ENCODE measurements around the gene CHAC2. TPM values are rescaled to one million over a fixed set of nuclear protein-coding genes. Genes with fewer than 3 reads are reported as not detected.

Gene CHAC2
- total and polyA plus RNA-seq, 9 of the 15 experiments (the other 6 are each of a cell fraction or from before 2014, with no cell fraction given): 9.8 to 35.6 (median 18.2) TPM

DNA sequence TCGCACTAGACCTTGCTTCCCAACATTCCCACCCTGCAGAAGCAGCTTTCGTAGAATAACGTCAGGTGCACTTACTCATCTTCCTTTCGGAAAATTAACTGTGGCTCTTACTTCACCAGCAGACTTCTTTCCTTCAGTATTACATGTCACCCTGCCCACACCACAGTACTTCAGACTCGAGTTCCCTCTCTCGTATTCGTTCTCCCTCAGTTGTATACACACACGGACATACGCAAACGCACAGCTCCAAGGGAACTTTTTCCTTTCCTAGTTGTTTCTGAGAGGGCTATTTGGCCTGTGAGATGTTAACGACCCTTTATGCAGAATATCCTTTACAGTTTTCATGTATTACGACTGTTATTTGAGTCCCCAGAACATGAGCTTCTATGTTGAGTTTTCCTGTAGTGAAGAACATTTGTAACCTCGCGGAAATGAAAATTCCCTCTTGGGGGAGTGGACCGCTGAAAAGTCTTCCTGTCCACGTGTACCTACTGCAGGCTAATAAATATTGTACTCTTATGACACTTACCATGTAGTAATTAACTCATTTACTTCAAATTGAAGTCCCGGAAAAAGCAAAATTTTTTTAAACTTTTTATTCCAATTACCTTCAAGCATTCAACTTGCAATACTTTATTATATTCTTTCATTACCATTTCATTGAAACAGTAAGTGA, 20.1 kb downstream of the CHAC2 start (continued):
- TF ChIP-seq, protein P1, sequence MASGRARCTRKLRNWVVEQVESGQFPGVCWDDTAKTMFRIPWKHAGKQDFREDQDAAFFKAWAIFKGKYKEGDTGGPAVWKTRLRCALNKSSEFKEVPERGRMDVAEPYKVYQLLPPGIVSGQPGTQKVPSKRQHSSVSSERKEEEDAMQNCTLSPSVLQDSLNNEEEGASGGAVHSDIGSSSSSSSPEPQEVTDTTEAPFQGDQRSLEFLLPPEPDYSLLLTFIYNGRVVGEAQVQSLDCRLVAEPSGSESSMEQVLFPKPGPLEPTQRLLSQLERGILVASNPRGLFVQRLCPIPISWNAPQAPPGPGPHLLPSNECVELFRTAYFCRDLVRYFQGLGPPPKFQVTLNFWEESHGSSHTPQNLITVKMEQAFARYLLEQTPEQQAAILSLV (tag; IDR thresholded peaks at IDR 0.05): 0 out of 2 replicates have a peak, but pooled peaks have one; percentile 13
- TF ChIP-seq PHF20 (IDR thresholded peaks at IDR 0.05; ENCODE audit: partially characterized antibody): no peak
- no peak for TF ChIP-seq NR2C2 (CRISPR knock-in tag; IDR thresholded peaks at IDR 0.05)
- TF ChIP-seq NR2C2 (tag; IDR thresholded peaks at IDR 0.05): no peak
- no peak for TF ChIP-seq MXD1 (CRISPR knock-in tag; IDR thresholded peaks at IDR 0.05; ENCODE audit: borderline replicate concordance, poor library complexity, severe bottlenecking)
- TF ChIP-seq, protein P2, sequence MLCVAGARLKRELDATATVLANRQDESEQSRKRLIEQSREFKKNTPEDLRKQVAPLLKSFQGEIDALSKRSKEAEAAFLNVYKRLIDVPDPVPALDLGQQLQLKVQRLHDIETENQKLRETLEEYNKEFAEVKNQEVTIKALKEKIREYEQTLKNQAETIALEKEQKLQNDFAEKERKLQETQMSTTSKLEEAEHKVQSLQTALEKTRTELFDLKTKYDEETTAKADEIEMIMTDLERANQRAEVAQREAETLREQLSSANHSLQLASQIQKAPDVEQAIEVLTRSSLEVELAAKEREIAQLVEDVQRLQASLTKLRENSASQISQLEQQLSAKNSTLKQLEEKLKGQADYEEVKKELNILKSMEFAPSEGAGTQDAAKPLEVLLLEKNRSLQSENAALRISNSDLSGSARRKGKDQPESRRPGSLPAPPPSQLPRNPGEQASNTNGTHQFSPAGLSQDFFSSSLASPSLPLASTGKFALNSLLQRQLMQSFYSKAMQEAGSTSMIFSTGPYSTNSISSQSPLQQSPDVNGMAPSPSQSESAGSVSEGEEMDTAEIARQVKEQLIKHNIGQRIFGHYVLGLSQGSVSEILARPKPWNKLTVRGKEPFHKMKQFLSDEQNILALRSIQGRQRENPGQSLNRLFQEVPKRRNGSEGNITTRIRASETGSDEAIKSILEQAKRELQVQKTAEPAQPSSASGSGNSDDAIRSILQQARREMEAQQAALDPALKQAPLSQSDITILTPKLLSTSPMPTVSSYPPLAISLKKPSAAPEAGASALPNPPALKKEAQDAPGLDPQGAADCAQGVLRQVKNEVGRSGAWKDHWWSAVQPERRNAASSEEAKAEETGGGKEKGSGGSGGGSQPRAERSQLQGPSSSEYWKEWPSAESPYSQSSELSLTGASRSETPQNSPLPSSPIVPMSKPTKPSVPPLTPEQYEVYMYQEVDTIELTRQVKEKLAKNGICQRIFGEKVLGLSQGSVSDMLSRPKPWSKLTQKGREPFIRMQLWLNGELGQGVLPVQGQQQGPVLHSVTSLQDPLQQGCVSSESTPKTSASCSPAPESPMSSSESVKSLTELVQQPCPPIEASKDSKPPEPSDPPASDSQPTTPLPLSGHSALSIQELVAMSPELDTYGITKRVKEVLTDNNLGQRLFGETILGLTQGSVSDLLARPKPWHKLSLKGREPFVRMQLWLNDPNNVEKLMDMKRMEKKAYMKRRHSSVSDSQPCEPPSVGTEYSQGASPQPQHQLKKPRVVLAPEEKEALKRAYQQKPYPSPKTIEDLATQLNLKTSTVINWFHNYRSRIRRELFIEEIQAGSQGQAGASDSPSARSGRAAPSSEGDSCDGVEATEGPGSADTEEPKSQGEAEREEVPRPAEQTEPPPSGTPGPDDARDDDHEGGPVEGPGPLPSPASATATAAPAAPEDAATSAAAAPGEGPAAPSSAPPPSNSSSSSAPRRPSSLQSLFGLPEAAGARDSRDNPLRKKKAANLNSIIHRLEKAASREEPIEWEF (CRISPR knock-in tag; IDR thresholded peaks at IDR 0.05): no peak
- TF ChIP-seq ZNF24 (IDR thresholded peaks at IDR 0.05): 0 out of 2 replicates have a peak, but pooled peaks have one; percentile 2
- peak; percentile 52 for TF ChIP-seq SAP30 (IDR thresholded peaks at IDR 0.05; ENCODE audit: borderline replicate concordance, insufficient read depth, low read depth, low read length, poor library complexity, severe bottlenecking)
- no peak for TF ChIP-seq ZNF668 (CRISPR knock-in tag; IDR thresholded peaks at IDR 0.05)

Measured in K562 (cell line).